HG03457 (cell line): ENCODE measurements around the gene XCR1.

Experiments used
- ATAC-seq: cut with Tn5 transposase; IDR thresholded peaks from one replicate; pipeline ENCODE4 v1.9.1; 2021; ENCODE audit warnings: moderate number of reproducible peaks; ENCODE audit not compliant: unreplicated experiment

The XCR1 gene

GRCh38 chr3:45984331-45985312 is 42.7 kb downstream of the XCR1 start:
- ATAC-seq = no peak

DNA sequence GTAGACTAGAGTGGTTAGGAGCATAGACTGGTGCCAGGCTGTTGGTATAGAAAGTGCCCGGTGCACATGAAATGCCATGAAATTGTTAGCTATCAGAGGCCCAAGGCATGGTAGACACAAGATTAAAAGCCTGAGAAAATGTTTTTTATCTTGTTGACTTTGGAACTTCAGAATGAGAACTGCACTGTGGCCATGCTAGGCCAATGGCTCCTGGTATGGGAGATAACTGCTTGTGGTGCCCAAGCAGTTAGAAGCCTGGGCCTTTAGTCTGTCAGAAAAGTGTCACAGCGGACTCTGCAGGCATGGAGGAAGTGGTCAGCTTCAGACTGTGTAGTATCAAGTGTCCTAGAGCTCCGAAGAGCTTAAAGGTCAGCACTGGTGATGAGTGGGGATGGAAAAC is 43.5 kb downstream of the XCR1 start:
- no peak for ATAC-seq

GRCh38 chr3:45981346-45982074 is 45.8 kb downstream of the XCR1 start:
- no peak for ATAC-seq

DNA sequence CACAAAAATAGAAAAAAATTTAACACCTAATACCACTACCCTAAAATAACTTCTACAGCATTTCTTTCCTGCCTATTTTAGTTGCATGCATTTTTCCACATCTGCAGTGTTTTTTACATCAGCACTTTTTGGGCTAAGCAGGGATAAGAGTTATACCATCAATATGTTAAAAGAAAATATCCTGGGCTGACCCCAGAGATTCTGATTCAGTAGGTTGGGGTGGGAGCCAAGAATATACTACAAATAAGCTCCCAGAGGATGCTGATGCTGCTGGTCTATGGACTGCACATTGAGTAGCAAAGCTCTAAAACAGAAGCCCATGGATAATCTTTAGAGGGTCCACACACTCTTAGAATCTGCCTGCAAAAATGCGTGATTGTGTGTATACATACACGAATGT is 46.5 kb downstream of the XCR1 start:
- ATAC-seq = no peak

DNA sequence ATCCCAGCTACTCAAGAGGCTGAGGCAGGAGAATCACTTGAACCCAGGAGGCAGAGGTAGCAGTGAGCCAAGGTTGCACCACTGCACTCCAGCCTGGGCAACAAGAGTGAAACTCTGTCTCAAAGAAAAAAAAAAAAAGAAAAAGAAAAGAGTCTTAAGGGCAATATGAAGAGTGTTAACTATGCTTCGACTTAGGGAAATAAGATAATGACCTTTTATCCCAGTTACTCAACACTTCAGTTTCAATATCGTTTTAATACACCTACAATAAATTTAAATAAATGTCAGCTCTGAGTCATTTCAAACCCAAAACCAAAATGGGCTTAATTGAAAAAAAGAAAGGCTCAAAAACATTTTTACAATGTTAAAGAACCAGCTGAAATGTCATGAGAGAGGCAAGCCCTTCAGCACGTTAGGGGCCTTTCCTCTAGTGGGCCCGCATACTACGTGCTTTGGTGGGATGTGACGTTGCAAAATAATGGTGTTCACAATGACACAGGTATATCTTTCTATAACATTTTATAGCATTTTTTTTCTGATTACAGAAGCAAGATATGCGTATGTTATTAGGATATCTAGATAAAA is 47.0 kb downstream of the XCR1 start:
- no peak for ATAC-seq

DNA sequence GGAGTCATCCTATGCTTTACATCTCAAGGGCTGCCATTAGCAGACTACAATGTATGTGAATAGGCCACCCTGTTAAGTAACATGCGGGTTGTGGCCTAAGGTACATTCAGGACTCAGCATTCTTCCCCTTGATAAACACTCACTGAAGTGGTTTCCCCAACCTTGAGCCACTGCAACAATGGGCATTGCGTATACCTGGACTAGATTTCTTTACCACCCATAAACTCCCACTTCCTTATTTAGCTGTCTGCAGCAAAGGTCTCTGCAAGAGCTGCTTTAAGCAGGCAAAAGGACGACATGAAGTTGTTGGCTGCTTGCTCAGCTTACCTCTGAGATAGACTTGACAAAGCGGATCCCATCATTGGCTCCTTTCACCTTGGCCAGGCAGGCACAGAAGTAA is 47.9 kb downstream of the XCR1 start:
- ATAC-seq = no peak

GRCh38 chr3:45978006-45978761 is 49.1 kb downstream of the XCR1 start:
- no peak for ATAC-seq

DNA sequence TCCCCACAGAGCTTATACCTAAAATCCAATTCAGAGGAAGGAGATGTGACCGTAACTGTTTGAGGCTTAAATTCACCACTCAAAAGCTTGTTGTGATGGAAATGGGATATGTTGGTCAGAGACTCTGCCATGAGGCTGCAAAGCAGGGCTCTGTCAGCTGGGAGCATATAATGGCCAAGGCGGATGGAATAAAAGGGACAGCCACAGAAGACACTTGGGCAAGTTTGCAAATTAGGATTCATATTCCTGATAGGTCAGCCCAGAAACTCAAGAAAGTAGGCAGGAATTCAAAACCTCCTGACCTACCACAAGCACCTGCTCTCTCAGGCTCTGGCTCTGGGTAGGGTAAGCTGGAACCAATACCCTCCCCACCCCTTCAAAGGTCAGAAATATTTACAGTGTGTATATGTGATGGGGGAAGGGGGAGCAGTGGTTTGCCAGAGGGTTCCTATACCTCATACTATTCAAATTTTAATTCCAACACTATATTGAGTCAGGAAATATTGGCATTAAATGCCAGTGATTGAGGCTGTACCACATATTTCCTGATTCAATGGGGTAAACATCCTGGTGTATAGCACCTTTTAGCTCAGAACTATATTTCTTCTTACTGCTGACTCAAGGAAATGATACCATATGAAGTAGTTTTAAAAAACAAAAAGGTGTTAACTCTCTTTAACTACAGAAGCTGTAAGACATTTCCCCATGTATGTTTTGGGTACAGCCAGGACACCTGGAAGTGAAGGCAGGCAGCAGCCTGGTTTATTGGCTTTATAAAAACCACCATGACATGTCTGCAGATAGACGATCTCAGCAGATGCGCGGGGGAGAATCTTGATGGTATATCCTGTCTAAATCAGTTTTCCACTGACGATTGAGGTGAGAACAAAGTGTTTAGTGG is 50.8 kb downstream of the XCR1 start:
- ATAC-seq = no peak

- ATAC-seq = no peak
Measured at GRCh38 chr3:45975686-45976085, 51.6 kb downstream of the XCR1 start.

- no peak for ATAC-seq
Measured at GRCh38 chr3:45974686-45975085, 52.6 kb downstream of the XCR1 start.

- no peak for ATAC-seq
Measured at GRCh38 chr3:45972534-45973402, 54.5 kb downstream of the XCR1 start.

DNA sequence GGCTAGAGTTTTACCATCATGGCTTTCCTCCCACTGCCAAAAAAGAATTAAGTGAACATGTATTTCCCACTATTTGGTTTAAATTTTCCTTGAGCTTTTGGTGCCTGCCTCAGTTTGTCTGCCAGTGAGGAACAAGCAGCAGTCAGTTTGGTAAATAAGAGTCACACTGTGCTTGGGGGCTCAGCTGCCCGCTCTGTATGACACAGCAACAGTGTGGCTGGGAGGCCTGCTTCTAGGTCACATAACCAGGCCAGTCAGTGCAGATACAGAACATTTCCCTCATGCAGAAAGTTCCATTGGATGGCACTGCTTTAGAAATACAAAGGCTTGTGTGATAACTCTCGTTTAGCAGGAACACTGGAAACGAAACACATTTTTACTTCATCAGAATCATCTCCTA is 57.3 kb downstream of the XCR1 start:
- no peak for ATAC-seq

GRCh38 chr3:45969116-45969515 is 58.2 kb downstream of the XCR1 start:
- ATAC-seq = no peak

DNA sequence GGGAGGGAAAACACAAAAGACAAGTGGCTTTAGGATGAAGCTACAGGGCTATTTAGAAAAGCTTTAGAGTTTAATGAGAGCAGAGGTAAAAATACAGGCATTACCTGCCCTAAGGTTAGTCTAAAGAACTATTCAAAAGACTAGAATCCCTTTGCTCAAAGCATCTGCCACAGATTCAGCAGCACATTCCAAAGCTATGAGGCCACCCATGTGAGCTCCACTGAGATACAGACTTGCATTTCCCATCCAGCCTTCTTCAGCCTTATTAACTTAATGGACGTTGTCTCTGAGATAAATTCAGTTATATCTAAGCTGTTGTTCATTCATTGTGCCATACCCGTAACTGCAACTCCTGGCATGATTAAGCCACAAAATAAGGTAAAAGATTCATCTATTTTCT is 58.6 kb downstream of the XCR1 start:
- no peak for ATAC-seq

DNA sequence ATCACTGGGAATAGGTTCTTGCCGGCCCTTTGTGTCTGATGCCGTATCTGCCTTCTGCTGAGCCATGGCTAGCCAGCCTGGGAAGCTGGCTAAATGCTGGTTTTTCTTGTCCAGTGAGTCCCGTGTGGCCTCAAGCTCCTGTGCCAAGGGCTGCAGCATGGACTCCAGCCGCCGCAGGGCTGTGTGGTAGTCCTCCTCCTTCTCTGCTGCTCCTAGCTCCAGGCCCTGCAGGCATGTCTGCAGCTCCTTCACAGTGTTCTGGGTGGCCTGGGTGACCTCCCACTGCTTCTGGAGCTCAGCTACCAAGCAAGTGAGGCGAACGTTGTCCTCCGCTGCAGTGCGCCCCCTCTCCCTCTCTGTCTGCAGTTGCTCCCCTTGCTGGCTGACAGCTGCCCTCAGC is 59.1 kb downstream of the XCR1 start:
- ATAC-seq = no peak

GRCh38 chr3:45967724-45968123 is 59.6 kb downstream of the XCR1 start:
- no peak for ATAC-seq
